GM23338 (cell line): ENCODE results near the gene ESRP2. TPM values are rescaled to one million over a fixed set of nuclear protein-coding genes. Genes with fewer than 3 reads are reported as not detected.

Experiments used
- ATAC-seq: fragments of 200-7000 bp; cut with Tn5 transposase; 3 replicates; pipeline ENCODE4 v1.9.1; 2020
- DNase-seq: peaks from one replicate; pipeline ENCODE4 v3.0.0-alpha.2; 2015; ENCODE audit warnings: low spot score
- H2AFZ ChIP-seq: fragments of 200-600 bp; sonication (generic); 2 replicates; pipeline ENCODE4 v1.8.0; 2016; ENCODE audit warnings: antibody characterized with exemption, mild to moderate bottlenecking, moderate library complexity
- H3F3A ChIP-seq: fragments of 200-600 bp; sonication (generic); replicated peaks from 2 replicates; pipeline ENCODE4 v1.8.0; 2017; ENCODE audit warnings: antibody characterized with exemption, mixed run types, low read depth
- H3K27ac ChIP-seq: fragments of 200-600 bp; sonication (generic); 2 replicates; pipeline ENCODE4 v1.6.1; 2016; ENCODE audit warnings: low read depth
- H3K27me3 ChIP-seq: fragments of 200-600 bp; sonication (generic); 2 replicates; pipeline ENCODE4 v1.8.0; 2016; ENCODE audit warnings: mild to moderate bottlenecking, mixed run types, moderate library complexity; ENCODE audit not compliant: insufficient read depth
- H3K36me3 ChIP-seq: fragments of 200-600 bp; sonication (generic); 2 replicates; pipeline ENCODE4 v1.8.0; 2016; ENCODE audit warnings: mild to moderate bottlenecking; ENCODE audit not compliant: insufficient read depth
- H3K4me1 ChIP-seq: fragments of 200-600 bp; sonication (generic); 2 replicates; pipeline ENCODE4 v1.8.0; 2016; ENCODE audit warnings: mild to moderate bottlenecking, moderate library complexity; ENCODE audit not compliant: insufficient read depth
- H3K4me2 ChIP-seq: fragments of 200-600 bp; sonication (generic); 2 replicates; pipeline ENCODE4 v1.7.1; 2017; ENCODE audit warnings: mixed run types
- H3K4me3 ChIP-seq: fragments of 200-600 bp; sonication (generic); 2 replicates; pipeline ENCODE4 v1.6.1; 2016; ENCODE audit warnings: mixed run types
- H3K79me2 ChIP-seq: fragments of 200-600 bp; sonication (generic); replicated peaks from 2 replicates; pipeline ENCODE4 v1.8.0; 2017; ENCODE audit warnings: mild to moderate bottlenecking; ENCODE audit not compliant: insufficient read depth
- H3K9me2 ChIP-seq: fragments of 200-600 bp; sonication (generic); 2 replicates; pipeline ENCODE4 v1.8.0; 2017; ENCODE audit not compliant: insufficient read depth
- H4K20me1 ChIP-seq: fragments of 200-600 bp; sonication (generic); replicated peaks from 2 replicates; pipeline ENCODE4 v1.8.0; 2017; ENCODE audit warnings: mild to moderate bottlenecking; ENCODE audit not compliant: insufficient read depth
- H3K27ac Mint-ChIP-seq: 2 replicates; pipeline ENCODE4 v1.8.0; 2020; ENCODE audit warnings: inconsistent platforms, mild to moderate bottlenecking, moderate library complexity, mixed read lengths
- H3K27me3 Mint-ChIP-seq: 3 replicates; pipeline ENCODE4 v1.8.0; 2022; ENCODE audit warnings: low read depth, mild to moderate bottlenecking, moderate library complexity, mixed read lengths, inconsistent platforms; ENCODE audit not compliant: insufficient read depth, poor library complexity
- H3K36me3 Mint-ChIP-seq: 3 replicates; pipeline ENCODE4 v1.8.0; 2021; ENCODE audit warnings: low read depth, mild to moderate bottlenecking, inconsistent platforms, moderate library complexity, mixed read lengths
- H3K4me1 Mint-ChIP-seq: 3 replicates; pipeline ENCODE4 v1.8.0; 2020; ENCODE audit warnings: mild to moderate bottlenecking, inconsistent platforms, mixed read lengths
- H3K4me3 Mint-ChIP-seq: 3 replicates; pipeline ENCODE4 v1.8.0; 2021; ENCODE audit warnings: moderate library complexity, mild to moderate bottlenecking, inconsistent platforms, mixed read lengths
- H3K9me3 Mint-ChIP-seq: 3 replicates; pipeline ENCODE4 v1.8.0; 2020; ENCODE audit warnings: moderate library complexity, mild to moderate bottlenecking, inconsistent platforms, mixed read lengths
- CREB1 ChIP-seq: fragments of 250-450 bp; sonication (Bioruptor Pico); IDR thresholded peaks from 2 replicates; pipeline ENCODE4 v1.5.0; 2020; ENCODE audit warnings: low read depth, mild to moderate bottlenecking, moderate library complexity
- ETS1 ChIP-seq: IDR thresholded peaks from 2 replicates; pipeline ENCODE4 v1.6.1; 2016; ENCODE audit warnings: antibody characterized with exemption
- EZH2 ChIP-seq: fragments of 200-600 bp; sonication (generic); IDR thresholded peaks from one replicate; pipeline ENCODE4 v1.8.0; 2017; ENCODE audit warnings: antibody characterized with exemption, mild to moderate bottlenecking, low read depth; ENCODE audit not compliant: unreplicated experiment
- JUNB ChIP-seq: IDR thresholded peaks from one replicate; pipeline ENCODE4 v1.6.1; 2016; ENCODE audit warnings: antibody characterized with exemption; ENCODE audit not compliant: unreplicated experiment
- NANOG ChIP-seq: IDR thresholded peaks from 2 replicates; pipeline ENCODE4 v1.6.1; 2016; ENCODE audit warnings: antibody characterized with exemption, borderline replicate concordance
- POLR2AphosphoS5 ChIP-seq: IDR thresholded peaks from 2 replicates; pipeline ENCODE4 v1.6.1; 2016; ENCODE audit warnings: antibody characterized with exemption, low read depth
- REST ChIP-seq: IDR thresholded peaks from one replicate; pipeline ENCODE4 v1.6.1; 2018; ENCODE audit warnings: antibody characterized with exemption; ENCODE audit not compliant: unreplicated experiment
- STAT1 ChIP-seq: IDR thresholded peaks from one replicate; pipeline ENCODE4 v1.6.1; 2016; ENCODE audit warnings: antibody characterized with exemption; ENCODE audit not compliant: unreplicated experiment
- ZNF331 ChIP-seq: fragments of 250-450 bp; sonication (Bioruptor Pico); IDR thresholded peaks from 2 replicates; pipeline ENCODE4 v1.5.0; 2020; ENCODE audit warnings: low read depth, mild to moderate bottlenecking, moderate library complexity
- polyA plus RNA-seq: library from polyadenylated mRNA; unstranded; fragments of >200 nt; fragmentation: Nextera tagmentation; extraction: Ambion mirVana; gene quantifications from 2 replicates; pipeline ENCODE4 v1.2.1, GENCODE V29; 2016
- total RNA-seq: library from RNA; depleted of rRNA; stranded (reverse); fragments of >200 nt; shearing (Covaris generic); gene quantifications from 2 replicates; pipeline ENCODE4 v1.2.3, GENCODE V29; 2014

The ESRP2 gene
- total and polyA plus RNA-seq, 2 experiments from 2014 or later, result 16.2 to 44.0 TPM

- Histone ChIP-seq H3K36me3 (no peaks in the 10 kb centered on the region), H2AFZ (no peak overlapping the region), H3K27ac (no peak overlapping the region), H3K4me2 (no peak overlapping the region), H3F3A (0 out of 2 replicates have a peak, but pooled peaks cover 3% of the 10 kb centered on the region), H3K4me3 (no peak overlapping the region), H3K79me2 (no peaks in the 10 kb centered on the region), H3K27me3 (no peaks in the 10 kb centered on the region), H4K20me1 (no peaks in the 10 kb centered on the region; the same call in 1 of the 2 replicates), H3K4me1 (no peaks in the 10 kb centered on the region), H3K9me2 (no peaks in the 10 kb centered on the region)
- Mint-ChIP-seq H3K4me1 (no peaks in the 10 kb centered on the region; the same call in 1 of the 3 replicates), H3K36me3 (no peaks in the 10 kb centered on the region; the same call in 2 of the 3 replicates), H3K4me3 (no peak overlapping the region), H3K9me3 (no peaks in the 10 kb centered on the region), H3K27me3 (peaks cover 20% of the 10 kb centered on the region), H3K27ac (no peak overlapping the region)
- ATAC-seq, result no peak
- TF ChIP-seq STAT1, result no peak
- TF ChIP-seq NANOG, result no peak
- TF ChIP-seq EZH2, result no peak
- TF ChIP-seq ETS1, result no peak
- DNase-seq, result no peak
These were observed 23.3 kb upstream of the ESRP2 start for GRCh38 chr16:68259007-68259825.

- no peak overlapping the region for H3K4me3 Mint-ChIP-seq
These were observed 22.2 kb upstream of the ESRP2 start for GRCh38 chr16:68257906-68258800.

More at GRCh38 chr16:68257906-68258800, 22.2 kb upstream of the ESRP2 start:
- Histone ChIP-seq H4K20me1 (no peaks in the 10 kb centered on the region; the same call in 1 of the 2 replicates), H3K79me2 (no peaks in the 10 kb centered on the region), H3F3A (0 out of 2 replicates have a peak, but pooled peaks cover 3% of the 10 kb centered on the region), H3K27ac (no peak overlapping the region), H2AFZ (no peak overlapping the region), H3K27me3 (no peaks in the 10 kb centered on the region), H3K4me3 (no peak overlapping the region), H3K36me3 (no peaks in the 10 kb centered on the region), H3K4me1 (no peaks in the 10 kb centered on the region), H3K9me2 (no peaks in the 10 kb centered on the region), H3K4me2 (no peak overlapping the region)
- DNase-seq (no peak), ATAC-seq (no peak)
- Mint-ChIP-seq H3K36me3 (no peaks in the 10 kb centered on the region; the same call in 2 of the 3 replicates), H3K27ac (no peak overlapping the region), H3K4me1 (no peaks in the 10 kb centered on the region; the same call in 2 of the 3 replicates), H3K27me3 (peaks cover 12% of the 10 kb centered on the region), H3K9me3 (no peaks in the 10 kb centered on the region)
- no peak for TF ChIP-seq STAT1
- TF ChIP-seq EZH2, result no peak
- TF ChIP-seq ZNF331 (CRISPR knock-in tag), result no peak
- no peak for TF ChIP-seq REST
- TF ChIP-seq ETS1, result no peak
- no peak for TF ChIP-seq CREB1 (CRISPR knock-in tag)
- TF ChIP-seq JUNB, result no peak
- no peak for TF ChIP-seq POLR2AphosphoS5
